Measurements from ENCODE around the gene GOLPH3. TPM values are rescaled to one million over a fixed set of nuclear protein-coding genes. Genes with fewer than 3 reads are reported as not detected.
"Not testable (repeated sequence)": the region's sequence is repeated elsewhere in the genome, so short reads cannot be mapped to it uniquely, and the experiment has no call there.

GOLPH3 gene
- 56.3 and 56.7 TPM in 2 replicates for total RNA-seq (2014; rRNA removed; shearing (Covaris generic))

GRCh38 chr5:32174011-32174870 is at the start of gene GOLPH3:
TSS of gene GOLPH3 (minus strand) at chr5:32174319. CDS start at chr5:32174034, 285 bp downstream.
- DNase-seq (ENCODE audit: low read depth): peak; percentile 85

- no peak for DNase-seq (ENCODE audit: low read depth)
These were observed 48.8 kb upstream of the GOLPH3 start for GRCh38 chr5:32222723-32223470.

GRCh38 chr5:32217886-32218396 is 43.8 kb upstream of the GOLPH3 start:
- peak; percentile 30 for DNase-seq (ENCODE audit: low read depth)

DNA sequence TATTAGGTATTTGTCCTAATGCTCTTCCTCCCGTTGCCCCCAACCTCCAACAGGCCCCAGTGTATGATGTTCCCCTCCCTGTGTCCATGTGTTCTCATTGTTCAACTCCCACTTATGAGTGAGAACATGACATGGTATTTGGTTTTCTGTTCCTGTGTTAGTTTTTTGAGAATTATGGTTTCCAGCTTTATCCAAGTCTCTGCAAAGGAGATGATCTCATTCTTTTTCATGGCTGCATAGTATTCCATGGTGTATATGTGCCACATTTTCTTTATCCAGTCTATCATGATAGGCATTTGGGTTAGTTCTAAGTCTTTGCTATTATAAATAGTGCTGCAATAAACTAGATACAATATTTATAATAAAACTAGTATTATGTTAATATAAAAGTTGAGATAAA is 40.2 kb upstream of the GOLPH3 start:
- not testable (repeated sequence) for DNase-seq (ENCODE audit: low read depth)

DNA sequence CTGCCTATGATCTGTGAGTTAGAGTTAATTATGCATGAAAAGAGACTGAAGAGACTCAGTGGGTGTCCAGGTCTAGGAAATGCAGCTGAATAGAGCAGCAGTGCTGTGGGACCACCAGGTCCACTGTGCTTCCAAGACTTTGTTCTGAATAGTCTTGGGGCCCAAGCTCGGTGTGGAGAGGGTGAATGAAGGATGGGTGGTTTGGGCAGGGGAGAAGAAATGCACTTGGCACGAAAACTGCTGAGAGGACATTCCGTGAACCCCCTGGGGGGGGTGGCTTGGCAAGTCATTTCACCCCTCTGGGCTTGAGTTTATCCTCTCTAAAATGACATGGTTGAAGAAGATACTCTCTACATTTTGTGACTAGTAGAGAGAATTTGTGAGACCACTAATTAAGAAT is 36.0 kb upstream of the GOLPH3 start:
- DNase-seq (ENCODE audit: low read depth): no peak

GRCh38 chr5:32208837-32209236 is 34.7 kb upstream of the GOLPH3 start:
- DNase-seq (ENCODE audit: low read depth): not testable (repeated sequence)

- DNase-seq (ENCODE audit: low read depth): no peak
These were observed 33.2 kb upstream of the GOLPH3 start for GRCh38 chr5:32207355-32207634.

DNA sequence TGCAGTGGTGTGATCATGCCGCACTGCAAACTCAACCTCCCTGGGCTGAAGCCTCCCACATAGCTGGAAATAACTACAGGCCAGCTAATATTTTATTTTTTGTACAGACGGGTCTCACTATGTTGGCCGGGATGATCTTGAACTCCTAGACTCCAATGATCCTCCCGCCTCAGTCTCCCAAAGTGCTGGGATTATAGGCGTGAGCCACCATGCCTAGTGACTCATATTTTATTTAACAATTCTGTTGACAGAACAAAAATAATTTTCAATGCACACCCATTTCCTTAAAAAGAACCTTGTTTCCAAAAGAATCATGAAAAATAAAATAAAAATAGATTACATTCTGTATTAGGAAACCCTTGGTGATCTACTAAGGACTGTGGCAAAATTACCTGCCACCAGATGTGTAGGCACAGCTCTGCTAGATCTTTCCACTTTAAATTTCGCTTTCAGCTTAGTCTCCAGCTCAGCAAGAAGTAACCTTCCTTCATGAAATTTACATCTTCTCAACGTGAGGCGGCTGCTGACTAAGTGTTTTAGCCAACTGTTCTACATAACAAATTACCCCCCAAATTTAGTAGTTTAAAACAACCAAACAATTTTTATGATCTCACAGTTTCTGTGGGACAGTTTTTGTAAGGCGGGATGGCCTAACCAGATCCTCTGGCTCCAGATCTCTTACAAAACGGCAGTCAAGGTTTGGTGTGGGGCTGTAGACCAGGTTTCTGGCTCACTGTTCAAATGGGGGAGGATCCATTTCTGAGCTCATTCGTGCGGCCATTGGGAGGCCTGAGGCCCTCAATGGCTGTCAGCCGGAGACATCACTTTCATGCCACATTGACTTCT is 32.6 kb upstream of the GOLPH3 start:
- DNase-seq (ENCODE audit: low read depth): no peak

DNA sequence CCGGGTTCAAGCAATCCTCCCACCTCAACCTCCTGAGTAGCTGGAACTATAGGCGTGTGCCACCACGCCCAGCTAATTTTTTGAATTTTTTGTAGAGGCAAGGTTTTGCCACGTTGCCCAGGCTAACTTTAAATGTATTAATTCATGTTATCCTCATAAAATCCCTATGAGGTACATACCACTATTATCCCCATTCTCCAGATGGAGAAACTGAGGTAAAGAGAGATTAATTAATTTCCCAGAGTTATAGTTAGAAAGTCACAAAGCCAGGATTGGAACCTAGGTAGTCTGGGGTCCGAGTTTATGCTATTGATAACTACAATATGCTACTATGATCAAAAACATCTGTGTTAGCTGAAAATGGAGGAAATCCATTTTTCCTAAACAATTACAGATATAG is 31.9 kb upstream of the GOLPH3 start:
- DNase-seq (ENCODE audit: low read depth): no peak

GRCh38 chr5:32202394-32202793 is 28.3 kb upstream of the GOLPH3 start:
- no peak for DNase-seq (ENCODE audit: low read depth)

DNA sequence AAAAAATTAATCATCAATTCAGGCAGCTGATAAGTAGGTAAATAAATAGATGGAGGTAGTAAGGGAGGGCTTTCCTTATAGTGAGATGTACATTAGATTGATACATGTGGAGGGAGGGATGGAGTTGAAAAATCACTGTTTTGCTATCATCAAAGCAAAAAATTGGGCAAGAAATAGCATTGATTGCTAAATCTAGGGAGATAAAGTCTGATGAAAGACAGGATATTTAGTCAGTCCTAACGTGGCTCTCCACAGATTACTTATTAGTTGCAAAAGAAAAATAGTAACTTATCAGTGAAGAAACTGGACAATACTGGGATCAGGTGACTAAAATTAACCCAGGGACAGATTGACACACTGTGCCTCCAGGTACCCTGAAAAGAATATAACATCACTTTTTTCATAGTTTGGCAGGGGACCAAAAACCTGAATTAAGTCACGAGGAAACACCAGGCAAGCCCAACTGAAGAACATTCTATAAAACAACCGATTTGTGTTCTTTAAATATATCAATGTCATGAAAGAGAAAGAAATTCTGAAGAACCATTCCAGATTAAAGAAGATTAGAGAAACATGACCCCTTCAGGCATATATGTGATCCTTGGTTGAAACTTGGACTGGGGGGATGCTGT is 27.1 kb upstream of the GOLPH3 start:
- DNase-seq (ENCODE audit: low read depth): no peak

DNA sequence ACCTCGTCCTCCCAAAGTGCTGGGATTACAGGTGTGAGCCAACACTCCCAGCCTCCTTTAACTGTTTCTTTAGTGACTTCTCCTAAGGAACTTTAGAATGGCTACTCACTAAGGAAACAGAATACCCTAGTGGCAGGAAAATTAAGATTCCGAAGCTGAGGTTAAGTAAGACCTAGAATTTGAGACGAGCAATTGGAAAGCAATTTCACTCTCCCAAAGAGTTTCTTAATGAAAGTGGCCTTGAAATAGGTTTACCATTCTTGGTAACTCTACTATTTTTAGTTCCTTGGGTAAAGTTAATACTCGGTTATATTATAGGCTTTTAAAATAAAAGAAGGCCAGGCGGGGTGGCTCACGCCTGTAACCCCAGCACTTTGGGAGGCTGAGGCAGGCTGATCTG is 22.9 kb upstream of the GOLPH3 start:
- DNase-seq (ENCODE audit: low read depth): no peak

DNA sequence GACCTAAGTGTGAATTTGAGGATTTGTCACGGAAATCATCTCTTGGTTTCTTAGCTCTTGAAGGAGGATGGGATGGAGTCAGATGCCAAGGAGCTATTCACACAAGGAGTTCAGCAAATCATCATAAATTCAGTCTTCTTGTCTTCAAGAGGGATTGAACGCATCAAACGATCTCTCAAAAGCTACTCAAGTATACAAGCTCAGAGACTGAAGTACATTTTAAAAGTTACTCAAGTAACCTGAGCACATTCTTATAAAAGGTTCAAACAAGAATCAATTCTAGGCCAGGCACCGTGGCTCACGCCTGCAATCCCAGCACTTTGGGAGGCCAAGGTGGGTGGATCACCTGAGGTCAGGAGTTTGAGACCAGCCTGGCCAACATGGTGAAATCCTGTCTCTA is 21.1 kb upstream of the GOLPH3 start:
- DNase-seq (ENCODE audit: low read depth): no peak

DNA sequence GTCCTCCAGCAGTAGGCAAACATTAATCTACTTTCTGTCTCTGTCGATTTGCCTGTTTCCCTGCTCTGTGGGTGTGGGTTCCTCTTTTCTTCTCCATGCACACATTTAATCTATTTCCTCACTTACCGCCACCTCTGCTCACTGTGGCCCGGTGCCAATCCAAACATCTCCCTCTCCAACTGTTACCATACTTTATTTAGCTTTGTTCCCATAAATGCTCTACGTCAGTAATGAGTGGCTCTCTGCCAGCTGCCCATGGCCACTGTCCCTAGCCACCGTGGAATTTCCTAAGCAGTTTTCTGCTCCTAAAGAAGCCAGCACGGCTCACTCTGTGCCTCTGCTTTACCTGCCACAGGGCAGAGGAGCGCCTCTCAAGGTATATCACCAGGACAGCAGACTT is 19.5 kb upstream of the GOLPH3 start:
- peak; percentile 87 for DNase-seq (ENCODE audit: low read depth)

- peak; percentile 74 for DNase-seq (ENCODE audit: low read depth)
These were observed 16.0 kb upstream of the GOLPH3 start for GRCh38 chr5:32190095-32190494.

DNA sequence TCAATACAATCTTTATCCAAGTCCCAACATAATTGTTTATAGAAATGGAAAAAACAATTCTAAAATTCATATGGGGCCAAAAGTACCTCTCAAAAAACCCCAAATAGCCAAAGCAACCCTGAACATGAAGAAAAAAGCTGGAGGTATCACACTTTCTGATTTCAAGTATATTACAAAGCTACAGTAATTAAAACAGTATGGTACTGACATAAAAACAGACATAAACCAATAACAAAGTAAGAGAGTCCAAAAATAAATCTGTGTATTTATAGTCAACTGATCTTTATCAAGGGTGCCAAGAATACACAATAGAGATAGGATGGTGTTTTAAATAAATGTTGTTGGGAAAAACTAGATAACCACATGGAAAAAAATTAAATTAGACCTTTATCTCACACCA is 13.6 kb upstream of the GOLPH3 start:
- DNase-seq (ENCODE audit: low read depth): no peak

DNA sequence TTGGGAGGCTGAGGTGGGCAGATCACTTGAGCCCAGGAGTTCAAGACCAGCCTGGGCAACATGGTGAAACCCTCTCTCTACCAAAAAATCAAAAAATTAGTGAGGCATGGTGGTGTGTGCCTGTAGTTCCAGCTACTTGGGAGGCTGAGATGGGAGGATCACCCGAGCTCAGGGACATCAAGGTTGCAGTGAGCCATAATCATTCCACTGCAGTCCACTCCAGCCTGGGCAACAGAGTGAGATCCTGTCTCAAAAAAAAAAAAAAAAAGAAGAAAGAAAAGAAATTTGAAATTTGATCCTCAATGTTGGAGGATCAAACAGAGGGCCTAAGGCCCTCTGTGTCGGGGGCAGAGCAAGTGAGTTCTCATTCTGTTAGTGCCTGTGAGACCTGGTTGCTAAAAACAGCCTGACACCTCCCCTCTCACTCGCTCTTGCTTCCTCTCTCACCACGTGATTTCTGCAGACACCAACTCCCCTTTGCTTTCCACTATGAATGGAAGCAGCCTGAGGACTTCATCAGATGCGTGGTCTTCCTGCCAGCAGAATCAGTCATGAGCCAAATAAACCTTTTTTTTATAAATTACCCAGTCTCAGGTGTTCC is 8.4 kb upstream of the GOLPH3 start:
- no peak for DNase-seq (ENCODE audit: low read depth)

- peak; percentile 57 for DNase-seq (ENCODE audit: low read depth)
These were observed 680 bp downstream of the GOLPH3 start for GRCh38 chr5:32173267-32174010.

DNA sequence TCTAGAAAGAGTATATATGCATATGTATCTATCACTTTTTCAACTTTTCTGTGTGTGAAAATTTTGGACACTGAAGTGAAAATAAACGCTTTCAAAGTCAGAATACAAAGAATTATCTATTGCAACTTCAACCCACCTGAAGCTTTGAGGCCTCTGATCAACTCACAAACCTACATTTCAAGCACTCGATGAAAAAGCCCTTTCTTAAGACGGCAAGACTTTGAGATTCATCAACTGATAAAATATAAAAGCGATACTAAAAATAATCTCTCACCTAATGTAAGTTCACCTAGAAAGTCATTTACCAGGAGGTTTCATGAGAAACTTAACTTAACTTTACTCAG is 1.2 kb downstream of the GOLPH3 start:
- DNase-seq (ENCODE audit: low read depth): no peak

- not testable (repeated sequence) for DNase-seq (ENCODE audit: low read depth)
These were observed 1.8 kb downstream of the GOLPH3 start for GRCh38 chr5:32172186-32172911.

All from RPMI7951 (cell line).